ENCODE measurements around the gene CNTN1. TPM values are rescaled to one million over a fixed set of nuclear protein-coding genes. Genes with fewer than 3 reads are reported as not detected.

The CNTN1 gene
- total and polyA plus RNA-seq, 11 donors, result 0.01 to 0.66 (median 0.20) TPM; not detected in 2

DNA sequence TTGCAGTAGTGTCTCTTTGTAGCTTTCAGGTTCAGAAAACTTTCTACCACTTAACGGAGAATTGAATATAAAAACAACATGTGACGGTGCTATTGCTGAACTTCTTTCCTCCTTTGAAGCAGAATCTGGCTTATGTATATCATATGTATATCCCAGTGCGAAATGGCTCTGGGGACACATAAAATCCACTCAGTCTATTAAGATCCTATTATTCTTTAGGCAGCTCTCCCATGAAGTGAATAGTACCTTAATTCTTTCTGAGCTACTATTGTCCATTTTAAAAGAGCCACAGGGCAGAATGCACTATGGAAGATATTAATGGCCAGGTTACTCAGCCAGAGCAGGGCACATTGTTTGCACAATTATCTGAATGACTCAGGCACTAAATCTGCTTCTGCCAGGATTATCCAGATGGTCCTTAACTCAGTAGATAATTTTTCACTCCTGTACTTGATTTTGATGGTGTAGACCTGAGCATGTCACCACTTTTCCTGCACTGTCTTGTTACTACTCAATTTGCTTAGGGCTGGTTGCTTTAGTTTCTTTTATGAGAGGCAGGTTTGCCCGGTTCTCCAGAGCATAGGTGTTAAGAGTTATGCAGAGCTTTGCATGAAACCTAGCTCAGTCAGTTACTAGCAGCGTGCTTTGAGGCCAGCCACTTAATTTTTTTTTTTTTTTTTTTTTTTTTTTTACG lies 5.5 kb downstream of the CNTN1 start:
- intact Hi-C loops (cut with DNase I), result no loop called here
- no peak for TF ChIP-seq POLR2A (IDR thresholded peaks at IDR 0.05)
- no peak for TF ChIP-seq CTCF (IDR thresholded peaks at IDR 0.05)
- Histone ChIP-seq H3K4me1 (peaks cover 0 to 8% (median 4%) of the 10 kb centered on the region in 12 donors), H3K27ac (no peak overlapping the region), H3K36me3 (no peaks in the 10 kb centered on the region), H3K9me3 (no peaks in the 10 kb centered on the region), H3K4me3 (no peak overlapping the region), H3K27me3 (peaks cover 2 to 26% (median 13%) of the 10 kb centered on the region in 9 donors)
- ATAC-seq, result peak in 1 of 4 donors; percentile 18
- DNase-seq, result no peak
- 70 to 76% (median 71%) methylated on average over 6 of the region's 6 CpGs for WGBS, 4 donors

DNA sequence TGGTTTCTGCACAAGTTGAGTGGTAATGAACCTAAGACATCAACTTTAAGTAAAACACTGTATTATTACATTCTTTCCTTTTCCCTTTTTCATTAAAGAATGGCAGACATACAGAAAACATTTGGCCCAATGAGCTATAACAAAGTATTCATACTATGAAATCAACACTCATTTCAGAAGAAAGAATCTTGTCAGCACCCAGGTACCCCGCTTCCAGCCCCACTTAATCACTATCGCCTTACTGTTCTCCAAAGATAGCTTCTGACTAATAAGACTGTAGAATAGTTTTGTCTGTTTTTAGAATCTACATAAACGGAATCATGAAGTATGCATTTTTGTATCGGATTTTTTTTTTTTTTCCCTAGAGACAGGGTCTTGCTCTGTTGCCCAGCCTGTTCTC lies 9.5 kb downstream of the CNTN1 start:
- Histone ChIP-seq H3K9me3 (no peaks in the 10 kb centered on the region), H3K36me3 (no peaks in the 10 kb centered on the region), H3K27ac (no peak overlapping the region), H3K27me3 (peaks cover 0 to 2% (median 0%) of the 10 kb centered on the region in 9 donors), H3K4me1 (no peaks in the 10 kb centered on the region), H3K4me3 (no peak overlapping the region)
- 62 to 77% (median 71%) methylated on average over 4 of the region's 4 CpGs for WGBS, 4 donors
- no peak for DNase-seq
- no peak for TF ChIP-seq CTCF (IDR thresholded peaks at IDR 0.05)
- no peak for TF ChIP-seq POLR2A (IDR thresholded peaks at IDR 0.05)
- no peak for ATAC-seq
- intact Hi-C loops (cut with DNase I), result no loop called here

- H3K36me3 ChIP-seq, result no peaks in the 10 kb centered on the region
- H3K4me3 ChIP-seq, result no peak overlapping the region
- H3K9me3 ChIP-seq, result no peaks in the 10 kb centered on the region
- H3K27ac ChIP-seq, result no peak overlapping the region
- H3K4me1 ChIP-seq, result no peaks in the 10 kb centered on the region
- intact Hi-C loops (cut with DNase I), result no loop called here
- DNase-seq, result no peak
- no peak for ATAC-seq
- TF ChIP-seq CTCF (IDR thresholded peaks at IDR 0.05) (no peak), POLR2A (IDR thresholded peaks at IDR 0.05) (no peak)
- H3K27me3 ChIP-seq, result no peaks in the 10 kb centered on the region
These were observed 18.9 kb downstream of the CNTN1 start for GRCh38 chr12:40711121-40711520.

GRCh38 chr12:40714636-40715035 lies 22.4 kb downstream of the CNTN1 start:
- intact Hi-C loops (cut with DNase I), result no loop called here
- no peak for ATAC-seq

More at GRCh38 chr12:40714636-40715035, 22.4 kb downstream of the CNTN1 start:
- no peak overlapping the region for H3K4me3 ChIP-seq
- H3K27ac ChIP-seq, result no peak overlapping the region
- no peaks in the 10 kb centered on the region for H3K36me3 ChIP-seq
- TF ChIP-seq CTCF (IDR thresholded peaks at IDR 0.05) (no peak), POLR2A (IDR thresholded peaks at IDR 0.05) (no peak)
- DNase-seq, result no peak
- no peaks in the 10 kb centered on the region for H3K4me1 ChIP-seq
- 0 to 89% (median 79%) methylated on average over 1 of the region's 1 CpG for WGBS, 4 donors
- H3K27me3 ChIP-seq, result no peaks in the 10 kb centered on the region
- no peaks in the 10 kb centered on the region for H3K9me3 ChIP-seq
